Measurements from ENCODE around the gene RBM47.

GRCh38 chr4:40377512-40378365, 251.9 kb downstream of the RBM47 start:
- no peak for TF ChIP-seq CTCF (conservative IDR thresholded peaks at IDR 0.05; ENCODE audit: low read depth, low read length)
- no peak for TF ChIP-seq EZH2 (IDR thresholded peaks at IDR 0.05; ENCODE audit: borderline replicate concordance, low read depth, low read length, poor library complexity, severe bottlenecking)
